Neural progenitor cell (in vitro differentiated cells): ENCODE data around the gene OR2T2. TPM values are rescaled to one million over a fixed set of nuclear protein-coding genes. Genes with fewer than 3 reads are reported as not detected.
"Not testable (repeated sequence)": the region's sequence is repeated elsewhere in the genome, so short reads cannot be mapped to it uniquely, and the experiment has no call there.

Experiments
- DNase-seq: peaks from one replicate; pipeline ENCODE4 v3.0.0-alpha.2; 2016; ENCODE audit warnings: low spot score
- H2AFZ ChIP-seq: fragments of 200-600 bp; sonication (generic); replicated peaks from 2 replicates; pipeline ENCODE4 v1.6.1; 2016; ENCODE audit warnings: antibody characterized with exemption
- H3F3A ChIP-seq: fragments of 200-600 bp; sonication (generic); 2 replicates; pipeline ENCODE4 v1.6.1; 2016; ENCODE audit warnings: antibody characterized with exemption, low read depth
- H3K27ac ChIP-seq: fragments of 200-600 bp; sonication (generic); 2 replicates; pipeline ENCODE4 v1.5.1; 2016; ENCODE audit warnings: mild to moderate bottlenecking
- H3K27me3 ChIP-seq: fragments of 200-600 bp; sonication (generic); 2 replicates; pipeline ENCODE4 v1.6.1; 2016; ENCODE audit warnings: mild to moderate bottlenecking, moderate library complexity
- H3K36me3 ChIP-seq: fragments of 200-600 bp; sonication (generic); 2 replicates; pipeline ENCODE4 v1.5.1; 2016
- H3K4me1 ChIP-seq: fragments of 200-600 bp; sonication (generic); 2 replicates; pipeline ENCODE4 v1.6.1; 2016; ENCODE audit warnings: mixed run types
- H3K4me2 ChIP-seq: fragments of 200-600 bp; sonication (generic); 2 replicates; pipeline ENCODE4 v1.6.1; 2016
- H3K4me3 ChIP-seq: fragments of 200-600 bp; sonication (generic); 2 replicates; pipeline ENCODE4 v1.5.1; 2016
- H3K79me2 ChIP-seq: fragments of 200-600 bp; sonication (generic); 2 replicates; pipeline ENCODE4 v1.6.1; 2016; ENCODE audit warnings: low read depth
- H3K9ac ChIP-seq: fragments of 200-600 bp; sonication (generic); 2 replicates; pipeline ENCODE4 v1.6.1; 2016
- H3K9me3 ChIP-seq: fragments of 200-600 bp; sonication (generic); 2 replicates; pipeline ENCODE4 v1.5.1; 2016; ENCODE audit warnings: low read depth
- H4K20me1 ChIP-seq: fragments of 200-600 bp; sonication (generic); 2 replicates; pipeline ENCODE4 v1.6.1; 2016; ENCODE audit warnings: low read depth
- H3K27ac Mint-ChIP-seq: 3 replicates; pipeline ENCODE4 v1.8.0; 2021; ENCODE audit warnings: mixed read lengths
- H3K27me3 Mint-ChIP-seq: 2 replicates; pipeline ENCODE4 v1.8.0; 2022; ENCODE audit warnings: low read depth, mild to moderate bottlenecking, inconsistent platforms, moderate library complexity, mixed read lengths; ENCODE audit not compliant: insufficient read depth
- H3K36me3 Mint-ChIP-seq: 3 replicates; pipeline ENCODE4 v1.8.0; 2021; ENCODE audit warnings: mixed read lengths
- H3K4me1 Mint-ChIP-seq: 3 replicates; pipeline ENCODE4 v1.8.0; 2021; ENCODE audit warnings: mixed read lengths
- H3K4me3 Mint-ChIP-seq: 3 replicates; pipeline ENCODE4 v1.8.0; 2021; ENCODE audit warnings: mild to moderate bottlenecking, moderate library complexity, mixed read lengths
- H3K9me3 Mint-ChIP-seq: 3 replicates; pipeline ENCODE4 v1.8.0; 2020; ENCODE audit warnings: mixed read lengths
- EZH2 ChIP-seq: fragments of 200-600 bp; sonication (generic); IDR thresholded peaks from 2 replicates; pipeline ENCODE4 v1.6.1; 2017; ENCODE audit warnings: antibody characterized with exemption, mild to moderate bottlenecking, moderate library complexity
- EZH2phosphoT487 ChIP-seq: fragments of 200-600 bp; sonication (generic); IDR thresholded peaks from 2 replicates; pipeline ENCODE4 v1.6.1; 2017; ENCODE audit warnings: antibody characterized with exemption
- total RNA-seq: library from RNA; depleted of rRNA; stranded (reverse); fragments of >200 nt; gene quantifications from 2 replicates; pipeline ENCODE4 v1.2.3, GENCODE V29; 2015; ENCODE audit warnings: low replicate concordance
- TF ChIP-seq, protein P1 (sequence below): fragments of 200-600 bp; sonication (generic); IDR thresholded peaks from 2 replicates; pipeline ENCODE4 v1.5.1; 2017; ENCODE audit warnings: antibody characterized with exemption, mild to moderate bottlenecking

Gene OR2T2
- total RNA-seq, 1 donor from 2014 or later = not detected

DNA sequence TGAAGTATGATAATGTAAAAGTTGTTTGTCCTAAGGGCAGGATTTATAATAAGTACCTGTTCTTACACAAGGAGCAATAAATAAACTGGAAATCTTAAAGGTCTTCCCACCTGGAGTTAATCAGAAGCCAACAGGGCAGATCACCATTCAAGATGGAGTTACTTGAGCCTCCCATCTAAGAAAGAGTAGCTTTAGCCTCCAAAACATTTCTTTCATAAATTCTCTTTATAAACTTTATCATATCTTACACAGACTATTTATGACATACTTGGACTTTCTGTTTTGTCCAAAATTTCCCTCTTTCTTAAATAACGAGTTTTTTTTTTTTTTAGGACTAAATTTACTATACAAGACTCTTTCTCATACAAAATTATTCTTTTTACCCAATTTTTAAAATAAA lies 24.1 kb upstream of the OR2T2 start:
- Histone ChIP-seq H3K4me2 (no peak overlapping the region), H4K20me1 (no peaks in the 10 kb centered on the region), H3K27ac (no peak overlapping the region), H3K79me2 (no peaks in the 10 kb centered on the region), H3K36me3 (no peaks in the 10 kb centered on the region), H3K27me3 (no peaks in the 10 kb centered on the region), H3K4me3 (no peak overlapping the region), H3K9ac (no peak overlapping the region), H2AFZ (no peak overlapping the region), H3F3A (no peaks in the 10 kb centered on the region), H3K4me1 (no peaks in the 10 kb centered on the region), H3K9me3 (peaks cover 42% of the 10 kb centered on the region)
- Mint-ChIP-seq H3K27me3 (peaks cover 2% of the 10 kb centered on the region), H3K27ac (no peak overlapping the region), H3K4me1 (no peaks in the 10 kb centered on the region), H3K36me3 (no peaks in the 10 kb centered on the region), H3K4me3 (no peak overlapping the region), H3K9me3 (peaks cover 50% of the 10 kb centered on the region)
- no peak for DNase-seq
- TF ChIP-seq EZH2phosphoT487 (no peak), EZH2 (no peak)
- TF ChIP-seq, protein P1, sequence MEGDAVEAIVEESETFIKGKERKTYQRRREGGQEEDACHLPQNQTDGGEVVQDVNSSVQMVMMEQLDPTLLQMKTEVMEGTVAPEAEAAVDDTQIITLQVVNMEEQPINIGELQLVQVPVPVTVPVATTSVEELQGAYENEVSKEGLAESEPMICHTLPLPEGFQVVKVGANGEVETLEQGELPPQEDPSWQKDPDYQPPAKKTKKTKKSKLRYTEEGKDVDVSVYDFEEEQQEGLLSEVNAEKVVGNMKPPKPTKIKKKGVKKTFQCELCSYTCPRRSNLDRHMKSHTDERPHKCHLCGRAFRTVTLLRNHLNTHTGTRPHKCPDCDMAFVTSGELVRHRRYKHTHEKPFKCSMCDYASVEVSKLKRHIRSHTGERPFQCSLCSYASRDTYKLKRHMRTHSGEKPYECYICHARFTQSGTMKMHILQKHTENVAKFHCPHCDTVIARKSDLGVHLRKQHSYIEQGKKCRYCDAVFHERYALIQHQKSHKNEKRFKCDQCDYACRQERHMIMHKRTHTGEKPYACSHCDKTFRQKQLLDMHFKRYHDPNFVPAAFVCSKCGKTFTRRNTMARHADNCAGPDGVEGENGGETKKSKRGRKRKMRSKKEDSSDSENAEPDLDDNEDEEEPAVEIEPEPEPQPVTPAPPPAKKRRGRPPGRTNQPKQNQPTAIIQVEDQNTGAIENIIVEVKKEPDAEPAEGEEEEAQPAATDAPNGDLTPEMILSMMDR = no peak

DNA sequence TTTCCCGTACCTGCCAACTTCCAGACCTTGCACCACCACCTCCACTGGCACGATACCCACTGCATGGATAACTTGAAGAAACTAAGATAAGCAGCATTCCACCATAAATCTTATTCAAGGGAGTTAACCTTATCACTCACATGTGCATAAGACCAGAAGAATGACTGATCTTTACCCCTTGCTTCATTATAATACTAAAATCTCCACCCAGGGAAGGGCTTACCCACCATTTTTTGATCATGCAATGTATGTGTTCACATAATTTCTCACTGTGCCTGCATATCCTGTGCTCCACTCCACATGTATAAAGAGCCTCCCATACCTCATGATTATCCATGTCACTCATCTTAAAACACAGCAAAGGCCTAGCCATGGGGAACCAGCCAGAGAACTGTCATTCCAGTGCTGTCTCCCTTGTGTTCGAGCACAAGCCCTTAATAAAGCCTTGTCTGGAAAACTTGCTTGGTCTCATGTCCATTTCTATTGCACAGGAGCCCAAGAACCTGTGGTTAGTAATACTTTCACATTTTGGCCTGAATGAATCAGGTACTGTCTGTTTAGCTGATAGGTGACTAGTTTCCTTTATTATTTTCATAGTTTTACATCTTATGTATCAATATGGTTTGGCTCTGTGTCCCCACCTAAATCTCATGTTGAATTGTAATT lies 17.8 kb upstream of the OR2T2 start:
- not testable (repeated sequence) for H3K4me1 ChIP-seq, H3K9me3 ChIP-seq, H4K20me1 ChIP-seq, H3K27ac ChIP-seq, H3K4me1 Mint-ChIP-seq, H3F3A ChIP-seq, DNase-seq, H2AFZ ChIP-seq, H3K36me3 Mint-ChIP-seq, H3K27me3 ChIP-seq, H3K4me3 ChIP-seq, H3K4me3 Mint-ChIP-seq, H3K27me3 Mint-ChIP-seq, H3K36me3 ChIP-seq, H3K4me2 ChIP-seq, H3K79me2 ChIP-seq, H3K9ac ChIP-seq, H3K27ac Mint-ChIP-seq
- peaks cover 35% of the 10 kb centered on the region for H3K9me3 Mint-ChIP-seq

DNA sequence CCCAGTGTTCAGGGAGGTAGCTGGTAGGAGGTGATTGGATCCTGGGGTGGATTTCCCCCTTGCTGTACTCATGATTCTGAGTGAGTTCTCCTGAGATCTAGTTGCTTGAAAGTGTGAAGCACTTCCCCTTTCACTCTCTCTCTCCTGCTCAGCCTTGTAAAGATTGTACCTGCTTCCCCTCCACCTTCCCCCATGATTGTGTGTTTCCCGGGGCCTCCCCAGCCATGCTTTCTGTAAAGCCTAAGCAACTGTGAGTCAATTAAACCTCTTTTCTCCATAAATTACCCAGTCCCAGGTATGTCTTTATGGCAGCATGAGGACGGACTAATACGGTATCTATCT lies 17.3 kb upstream of the OR2T2 start:
- H3K36me3 Mint-ChIP-seq, H3F3A ChIP-seq, H2AFZ ChIP-seq, H3K79me2 ChIP-seq, H3K27me3 ChIP-seq, H3K27me3 Mint-ChIP-seq, H3K9me3 ChIP-seq, H3K4me1 Mint-ChIP-seq, H3K27ac ChIP-seq, H3K27ac Mint-ChIP-seq, H3K4me3 Mint-ChIP-seq, H4K20me1 ChIP-seq, DNase-seq, H3K4me3 ChIP-seq, H3K4me2 ChIP-seq, H3K9ac ChIP-seq, H3K4me1 ChIP-seq, H3K36me3 ChIP-seq: not testable (repeated sequence)
- peaks cover 30% of the 10 kb centered on the region for H3K9me3 Mint-ChIP-seq

DNA sequence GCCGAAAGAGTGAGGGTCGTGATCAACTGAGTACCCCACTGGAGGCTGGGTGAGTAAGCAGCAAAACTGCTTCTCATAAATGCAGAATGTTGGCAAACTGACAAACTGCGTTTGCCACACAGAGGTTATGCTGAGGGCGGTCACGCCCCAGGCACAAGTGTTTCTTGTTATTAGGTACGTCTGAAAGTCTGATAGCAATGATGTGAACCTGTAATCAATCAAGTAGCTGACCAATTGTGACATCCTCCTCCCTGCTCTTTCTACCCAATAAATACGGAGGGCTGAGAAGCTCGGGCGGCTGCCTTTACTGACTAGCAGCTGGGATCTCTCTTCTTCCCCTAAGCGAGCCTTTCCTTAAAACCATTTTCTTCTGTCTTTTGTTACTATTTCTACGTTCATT lies 13.8 kb upstream of the OR2T2 start:
- H3K79me2 ChIP-seq, H3K4me3 ChIP-seq, H3K4me3 Mint-ChIP-seq, H3K27ac ChIP-seq, H3K36me3 Mint-ChIP-seq, H3K36me3 ChIP-seq, H3K4me1 Mint-ChIP-seq, H3K27me3 ChIP-seq, H3F3A ChIP-seq, H4K20me1 ChIP-seq, H3K9ac ChIP-seq, H2AFZ ChIP-seq, H3K9me3 ChIP-seq, DNase-seq, H3K27ac Mint-ChIP-seq, H3K4me2 ChIP-seq, H3K4me1 ChIP-seq, H3K27me3 Mint-ChIP-seq: not testable (repeated sequence)
- peaks cover 20% of the 10 kb centered on the region for H3K9me3 Mint-ChIP-seq

DNA sequence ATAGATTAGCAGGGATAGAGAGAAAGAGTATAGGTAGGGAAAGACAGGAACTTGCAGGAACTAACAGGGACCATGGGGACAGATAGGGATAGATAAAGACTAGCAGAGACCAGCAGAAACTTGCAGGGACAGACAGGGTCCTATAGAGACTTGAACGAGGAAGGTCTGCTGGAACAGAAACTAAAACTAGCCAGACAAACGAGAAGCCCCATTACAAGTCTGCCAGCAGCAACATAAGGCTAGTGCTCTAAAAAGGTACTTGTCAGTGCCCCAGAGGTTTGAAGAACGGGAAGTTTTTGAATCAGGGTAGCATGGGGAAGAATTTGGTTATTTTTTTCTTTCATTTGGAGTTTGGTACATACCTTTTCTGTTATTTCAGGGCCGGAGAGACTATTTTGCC lies 13.2 kb upstream of the OR2T2 start:
- H3K27ac ChIP-seq, H3F3A ChIP-seq, H4K20me1 ChIP-seq, H3K9ac ChIP-seq, H3K36me3 Mint-ChIP-seq, H3K79me2 ChIP-seq, H3K27ac Mint-ChIP-seq, H2AFZ ChIP-seq, H3K9me3 ChIP-seq, H3K27me3 ChIP-seq, H3K36me3 ChIP-seq, H3K4me3 ChIP-seq, H3K27me3 Mint-ChIP-seq, DNase-seq, H3K4me1 Mint-ChIP-seq, H3K4me3 Mint-ChIP-seq, H3K4me2 ChIP-seq, H3K4me1 ChIP-seq: not testable (repeated sequence)
- peaks cover 17% of the 10 kb centered on the region for H3K9me3 Mint-ChIP-seq

DNA sequence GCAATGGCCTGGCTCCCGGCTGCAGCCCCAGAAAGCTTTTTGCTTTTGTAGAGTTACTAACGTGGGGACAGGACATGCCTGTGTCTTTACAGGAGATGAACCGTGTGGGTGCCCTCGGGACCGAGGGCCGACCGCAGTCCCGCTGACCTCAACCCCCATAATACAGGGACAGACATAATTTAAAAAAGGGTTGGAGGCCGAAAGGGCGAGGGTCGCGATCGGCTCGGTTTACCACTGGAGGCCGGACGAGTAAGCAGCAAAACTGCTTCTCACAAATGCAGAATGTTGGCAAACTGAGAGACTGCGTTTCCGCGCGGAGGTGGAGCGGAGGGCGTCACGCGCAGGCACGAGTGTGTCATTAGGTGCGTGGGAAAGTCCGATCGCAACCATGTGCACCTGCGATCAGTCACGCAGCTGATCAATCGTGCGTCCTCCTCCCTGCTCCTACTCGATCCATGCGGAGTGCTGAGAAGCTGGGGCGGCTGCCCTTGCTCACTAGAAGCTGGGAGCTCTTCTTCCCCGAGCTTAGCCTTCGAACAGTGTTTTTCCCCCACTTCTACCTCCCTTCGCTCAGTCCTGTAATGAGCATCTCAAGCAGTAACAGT lies 11.5 kb upstream of the OR2T2 start:
- not testable (repeated sequence) for H3K4me3 Mint-ChIP-seq, H3K79me2 ChIP-seq, H3K9me3 ChIP-seq, H3K27ac Mint-ChIP-seq, H3K27me3 ChIP-seq, H2AFZ ChIP-seq, H3K4me2 ChIP-seq, DNase-seq, H4K20me1 ChIP-seq, H3K36me3 ChIP-seq, H3K9ac ChIP-seq, H3F3A ChIP-seq, H3K27me3 Mint-ChIP-seq, H3K4me1 ChIP-seq, H3K36me3 Mint-ChIP-seq, H3K27ac ChIP-seq, H3K4me3 ChIP-seq, H3K4me1 Mint-ChIP-seq
- peaks cover 17% of the 10 kb centered on the region for H3K9me3 Mint-ChIP-seq

DNA sequence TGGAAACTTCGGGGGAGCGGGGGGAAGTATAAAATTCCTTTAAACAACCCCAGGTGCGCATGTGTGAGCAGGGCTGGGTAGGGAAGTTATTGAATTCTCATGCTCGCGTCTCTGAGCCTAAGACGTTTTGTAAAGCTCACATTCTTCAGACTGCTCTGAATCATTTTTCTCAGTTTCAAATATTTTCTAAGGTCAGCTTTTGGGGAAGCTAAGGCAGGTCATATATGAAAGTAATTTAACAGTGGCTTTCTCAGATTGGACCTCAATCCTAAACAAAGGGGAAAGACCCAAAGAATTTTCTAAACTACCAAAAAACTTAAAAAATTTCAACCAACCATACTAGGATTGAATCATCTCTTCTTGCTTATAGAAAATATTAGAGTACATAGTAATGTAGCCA lies 10.5 kb upstream of the OR2T2 start:
- H3K9me3 Mint-ChIP-seq = peaks cover 17% of the 10 kb centered on the region
- H3K27ac ChIP-seq, H3K9me3 ChIP-seq, H3K4me3 ChIP-seq, H3K9ac ChIP-seq, H3K79me2 ChIP-seq, H3F3A ChIP-seq, H2AFZ ChIP-seq, H3K4me3 Mint-ChIP-seq, H4K20me1 ChIP-seq, H3K27ac Mint-ChIP-seq, DNase-seq, H3K27me3 Mint-ChIP-seq, H3K36me3 Mint-ChIP-seq, H3K36me3 ChIP-seq, H3K4me1 ChIP-seq, H3K4me2 ChIP-seq, H3K4me1 Mint-ChIP-seq, H3K27me3 ChIP-seq: not testable (repeated sequence)
